IMR-90 (cell line): Measurements from ENCODE around the gene PCDHA1.
"Not testable (repeated sequence)": the region's sequence is repeated elsewhere in the genome, so short reads cannot be mapped to it uniquely, and the experiment has no call there.

Experiments used
- BHLHE40 ChIP-seq: fragments of 150-350 bp; IDR thresholded peaks from 2 replicates; pipeline ENCODE4 v1.6.1; 2016; ENCODE audit warnings: mild to moderate bottlenecking, low read depth, low read length
- CTCF ChIP-seq: conservative IDR thresholded peaks from 2 replicates; pipeline ENCODE4 v1.5.1; 2012; ENCODE audit warnings: mild to moderate bottlenecking, low read depth, low read length, improper control_type of control experiment
- ELK1 ChIP-seq: fragments of 150-350 bp; IDR thresholded peaks from 2 replicates; pipeline ENCODE4 v1.6.1; 2016; ENCODE audit warnings: low read depth, mild to moderate bottlenecking, low read length, moderate library complexity, borderline replicate concordance
- FOS ChIP-seq: fragments of 150-350 bp; IDR thresholded peaks from 2 replicates; pipeline ENCODE4 v1.6.1; 2016; ENCODE audit warnings: low read depth, low read length
- POLR2A ChIP-seq: IDR thresholded peaks from 2 replicates; pipeline ENCODE4 v1.6.1; 2012; ENCODE audit warnings: mild to moderate bottlenecking, low read depth, low read length
- USF2 ChIP-seq: fragments of 150-350 bp; IDR thresholded peaks from 2 replicates; pipeline ENCODE4 v1.6.1; 2017; ENCODE audit warnings: mild to moderate bottlenecking, antibody characterized with exemption, low read length, low read depth

GRCh38 chr5:140808241-140808888 lies 22.4 kb downstream of the PCDHA1 start:
- not testable (repeated sequence) for TF ChIP-seq FOS, CTCF, BHLHE40, ELK1, USF2, POLR2A
